GM18511 (cell line): ENCODE data around the gene CHRNB1.
"Not testable (repeated sequence)": the region's sequence is repeated elsewhere in the genome, so short reads cannot be mapped to it uniquely, and the experiment has no call there.

ENCODE experiments used
- ATAC-seq: cut with Tn5 transposase; IDR thresholded peaks from one replicate; pipeline ENCODE4 v1.9.1; 2021; ENCODE audit warnings: mild to moderate bottlenecking, moderate library complexity; ENCODE audit not compliant: unreplicated experiment

CHRNB1 gene

GRCh38 chr17:7466318-7466638 lies 21.4 kb downstream of the CHRNB1 start:
- no peak for ATAC-seq

GRCh38 chr17:7466639-7467341 lies 21.9 kb downstream of the CHRNB1 start:
- no peak for ATAC-seq

- ATAC-seq: no peak
Observed at GRCh38 chr17:7467498-7467897, 22.6 kb downstream of the CHRNB1 start.

GRCh38 chr17:7468290-7468689 lies 23.4 kb downstream of the CHRNB1 start:
- no peak for ATAC-seq

GRCh38 chr17:7468804-7469389 lies 24.0 kb downstream of the CHRNB1 start:
- ATAC-seq: no peak

- not testable (repeated sequence) for ATAC-seq
Observed at GRCh38 chr17:7469843-7470242, 25.0 kb downstream of the CHRNB1 start.

- not testable (repeated sequence) for ATAC-seq
Observed at GRCh38 chr17:7470457-7470973, 25.7 kb downstream of the CHRNB1 start.

GRCh38 chr17:7471729-7472128 lies 26.9 kb downstream of the CHRNB1 start:
- ATAC-seq: no peak

- ATAC-seq: not testable (repeated sequence)
Observed at GRCh38 chr17:7474767-7475166, 29.9 kb downstream of the CHRNB1 start.

- ATAC-seq: no peak
Observed at GRCh38 chr17:7475764-7476422, 31.0 kb downstream of the CHRNB1 start.

GRCh38 chr17:7476494-7476893 lies 31.6 kb downstream of the CHRNB1 start:
- ATAC-seq: no peak

GRCh38 chr17:7476951-7477350 lies 32.1 kb downstream of the CHRNB1 start:
- no peak for ATAC-seq

- ATAC-seq: no peak
Observed at GRCh38 chr17:7477392-7478275, 32.8 kb downstream of the CHRNB1 start.

GRCh38 chr17:7478276-7479212 lies 33.7 kb downstream of the CHRNB1 start:
- no peak for ATAC-seq

GRCh38 chr17:7479213-7480088 lies 34.6 kb downstream of the CHRNB1 start, which contains the start of gene ZBTB4:
Gene ZBTB4, minus strand, starts transcription at chr17:7479631. Its CDS starts 12,830 bp downstream, at chr17:7466801.
- no peak for ATAC-seq

- ATAC-seq: no peak
Observed at GRCh38 chr17:7480089-7480384, 35.2 kb downstream of the CHRNB1 start.

- ATAC-seq: not testable (repeated sequence)
Observed at GRCh38 chr17:7481275-7481674, 36.4 kb downstream of the CHRNB1 start, which contains the start of gene SLC35G6. Gene SLC35G6, plus strand, starts transcription at chr17:7481446. Its CDS starts 71 bp downstream, at chr17:7481517.

GRCh38 chr17:7481842-7482741 lies 37.2 kb downstream of the CHRNB1 start:
- not testable (repeated sequence) for ATAC-seq
